Neural cell (in vitro differentiated cells): Measurements from ENCODE around the gene NAA15.

Source experiments
- CTCF ChIP-seq: fragments of 450-650 bp; IDR thresholded peaks from 2 replicates; pipeline ENCODE4 v1.5.1; 2014; ENCODE audit warnings: antibody characterized with exemption, mild to moderate bottlenecking, moderate library complexity; ENCODE audit not compliant: poor library complexity, severe bottlenecking
- REST ChIP-seq: IDR thresholded peaks from 2 replicates; pipeline ENCODE4 v1.6.1; 2012; ENCODE audit warnings: borderline replicate concordance

GRCh38 chr4:139402436-139402835 lies 101.1 kb downstream of the NAA15 start:
- TF ChIP-seq CTCF (no peak), REST (no peak)
